ENCODE results near the gene CTU2. TPM values are rescaled to one million over a fixed set of nuclear protein-coding genes. Genes with fewer than 3 reads are reported as not detected.
A peak's percentile ranks its signal among the peaks of the same experiment; 100 is the strongest.

The CTU2 gene
- total RNA-seq, result 11.9 and 13.4 TPM in 2 replicates
- polyA plus RNA-seq, result 7.6 and 8.1 TPM in 2 replicates
- 17.9 and 24.7 TPM in 2 replicates for polyA plus RNA-seq (2012)
- polyA minus RNA-seq (ENCODE audit: low replicate concordance), result 9.5 and 19.2 TPM in 2 replicates

GRCh38 chr16:88706229-88706964, at the start of gene CTU2, which contains the start of gene RNF166:
Gene CTU2 (plus strand): TSS chr16:88706503. CDS start chr16:88706531, 28 bp downstream.
Gene RNF166 (minus strand): TSS chr16:88706408. CDS start chr16:88706325, 83 bp downstream.
- peak; percentile 85 to 86 for DNase-seq (ENCODE audit: low read depth in 2 of 2)
- peaks cover 7% of the 10 kb centered on the region for H3K36me3 ChIP-seq (ENCODE audit: control insufficient read depth, insufficient read depth, low read length)
- TF ChIP-seq CTCF (conservative IDR thresholded peaks at IDR 0.05 in 1 of 2, IDR thresholded peaks at IDR 0.05 in 1 of 2; ENCODE audit: low read depth in 1 of 2, low read length in 2 of 2), result no peak
- TF ChIP-seq EZH2 (IDR thresholded peaks at IDR 0.05; ENCODE audit: low read length, missing control alignments), result no peak
- H3K4me2 ChIP-seq (ENCODE audit: extremely low read depth, insufficient read depth, low read length), result peak within 1 kb of the TSS; percentile 95
- H4K20me1 ChIP-seq (ENCODE audit: control insufficient read depth, extremely low read depth, insufficient read depth, low read length), result no peaks in the 10 kb centered on the region
- peaks cover 43% of the 10 kb centered on the region for H3K79me2 ChIP-seq (ENCODE audit: control insufficient read depth, insufficient read depth, low read length)
- H3K4me3 ChIP-seq (replicated peaks in 1 of 4; ENCODE audit: control extremely low read depth in 1 of 4, insufficient read depth in 1 of 4, low read depth in 3 of 4, low read length in 4 of 4), result peak within 1 kb of the TSS; percentile 79 to 91 (median 87)
- peak within 1 kb of the TSS; percentile 40 for H2AFZ ChIP-seq (ENCODE audit: low read length)
- peak within 1 kb of the TSS; percentile 85 for H3K9ac ChIP-seq (ENCODE audit: insufficient read depth, low read length)
- H3K27ac ChIP-seq (ENCODE audit: insufficient read depth, low read length), result peak within 1 kb of the TSS; percentile 67
- H3K4me1 ChIP-seq (ENCODE audit: control insufficient read depth, extremely low read depth, insufficient read depth, low read length), result peaks cover 5% of the 10 kb centered on the region
- no peaks in the 10 kb centered on the region for H3K9me3 ChIP-seq (ENCODE audit: control insufficient read depth, insufficient read depth, low read depth, low read length)
- no peaks in the 10 kb centered on the region for H3K27me3 ChIP-seq (ENCODE audit: control insufficient read depth, insufficient read depth, low read length)

GRCh38 chr16:88657371-88657770, 48.9 kb upstream of the CTU2 start:
- H3K27ac ChIP-seq (ENCODE audit: insufficient read depth, low read length), result no peak overlapping the region
- no peak overlapping the region for H3K4me2 ChIP-seq (ENCODE audit: extremely low read depth, insufficient read depth, low read length)
- H3K27me3 ChIP-seq (ENCODE audit: control insufficient read depth, insufficient read depth, low read length), result no peaks in the 10 kb centered on the region
- no peak overlapping the region for H3K4me3 ChIP-seq (replicated peaks in 1 of 4; ENCODE audit: control extremely low read depth in 1 of 4, insufficient read depth in 1 of 4, low read depth in 3 of 4, low read length in 4 of 4)
- peaks cover 39% of the 10 kb centered on the region for H3K36me3 ChIP-seq (ENCODE audit: control insufficient read depth, insufficient read depth, low read length)
- no peak for DNase-seq (ENCODE audit: low read depth in 2 of 2)
- no peaks in the 10 kb centered on the region for H3K4me1 ChIP-seq (ENCODE audit: control insufficient read depth, extremely low read depth, insufficient read depth, low read length)
- no peak overlapping the region for H2AFZ ChIP-seq (ENCODE audit: low read length)
- no peaks in the 10 kb centered on the region for H3K9me3 ChIP-seq (ENCODE audit: control insufficient read depth, insufficient read depth, low read depth, low read length)
- peaks cover 29% of the 10 kb centered on the region for H3K79me2 ChIP-seq (ENCODE audit: control insufficient read depth, insufficient read depth, low read length)
- no peak for TF ChIP-seq EZH2 (IDR thresholded peaks at IDR 0.05; ENCODE audit: low read length, missing control alignments)
- no peak for TF ChIP-seq CTCF (conservative IDR thresholded peaks at IDR 0.05 in 1 of 2, IDR thresholded peaks at IDR 0.05 in 1 of 2; ENCODE audit: low read depth in 1 of 2, low read length in 2 of 2)
- no peak overlapping the region for H3K9ac ChIP-seq (ENCODE audit: insufficient read depth, low read length)
- H4K20me1 ChIP-seq (ENCODE audit: control insufficient read depth, extremely low read depth, insufficient read depth, low read length), result no peaks in the 10 kb centered on the region

DNA sequence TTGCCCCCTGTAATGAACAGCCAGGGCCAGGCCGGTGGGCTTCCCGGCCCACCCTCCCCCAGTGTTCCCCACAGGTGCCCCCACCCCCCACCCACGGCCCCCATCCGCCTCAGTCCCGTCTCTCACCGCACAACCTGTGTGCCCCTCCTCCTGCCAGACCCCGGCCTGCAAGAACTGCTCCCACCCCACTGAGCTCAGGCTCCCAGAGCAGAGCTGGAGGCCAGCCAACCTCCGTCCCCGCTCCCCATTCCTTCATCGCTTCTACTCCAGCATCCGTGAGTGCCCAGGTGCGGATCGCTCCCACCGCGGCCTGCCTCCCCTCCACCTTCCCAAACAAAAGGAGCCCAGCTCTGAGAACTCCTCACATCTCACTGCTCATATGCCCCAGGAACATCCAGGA, 47.6 kb upstream of the CTU2 start:
- Histone ChIP-seq H4K20me1 (ENCODE audit: control insufficient read depth, extremely low read depth, insufficient read depth, low read length) (no peaks in the 10 kb centered on the region), H2AFZ (ENCODE audit: low read length) (no peak overlapping the region), H3K4me1 (ENCODE audit: control insufficient read depth, extremely low read depth, insufficient read depth, low read length) (no peaks in the 10 kb centered on the region), H3K4me2 (ENCODE audit: extremely low read depth, insufficient read depth, low read length) (no peak overlapping the region), H3K9me3 (ENCODE audit: control insufficient read depth, insufficient read depth, low read depth, low read length) (no peaks in the 10 kb centered on the region), H3K79me2 (ENCODE audit: control insufficient read depth, insufficient read depth, low read length) (peaks cover 33% of the 10 kb centered on the region), H3K27ac (ENCODE audit: insufficient read depth, low read length) (no peak overlapping the region), H3K36me3 (ENCODE audit: control insufficient read depth, insufficient read depth, low read length) (peaks cover 33% of the 10 kb centered on the region), H3K4me3 (replicated peaks in 1 of 4; ENCODE audit: control extremely low read depth in 1 of 4, insufficient read depth in 1 of 4, low read depth in 3 of 4, low read length in 4 of 4) (no peak overlapping the region), H3K9ac (ENCODE audit: insufficient read depth, low read length) (no peak overlapping the region), H3K27me3 (ENCODE audit: control insufficient read depth, insufficient read depth, low read length) (no peaks in the 10 kb centered on the region)
- TF ChIP-seq CTCF (conservative IDR thresholded peaks at IDR 0.05 in 1 of 2, IDR thresholded peaks at IDR 0.05 in 1 of 2; ENCODE audit: low read depth in 1 of 2, low read length in 2 of 2), result no peak
- no peak for TF ChIP-seq EZH2 (IDR thresholded peaks at IDR 0.05; ENCODE audit: low read length, missing control alignments)
- DNase-seq (ENCODE audit: low read depth in 2 of 2), result no peak

Measured in fibroblast of lung (primary cell).